Activated T-helper 2 cell treated with anti-CD3 and anti-CD28 coated beads, Interferon-gamma antibody, Interleukin-2, Interleukin-4, amounts not matched to agents 10 μg/mL and 5 μg/mL and 100 μg/mL, durations not matched to agents 14 hours and 24 hours and 36 hours (primary cell): ENCODE data around the gene KLF18. TPM values are rescaled to one million over a fixed set of nuclear protein-coding genes. Genes with fewer than 3 reads are reported as not detected.

Source experiments
- DNase-seq: peaks from one replicate; pipeline ENCODE4 v3.0.0; 2021; ENCODE audit warnings: low spot score
- H3K27ac Mint-ChIP-seq: one replicate; pipeline ENCODE4 v1.8.0; 2021; ENCODE audit warnings: mixed read lengths
- H3K27me3 Mint-ChIP-seq: one replicate; pipeline ENCODE4 v1.8.0; 2021; ENCODE audit warnings: low read depth, mixed read lengths
- H3K36me3 Mint-ChIP-seq: one replicate; pipeline ENCODE4 v1.8.0; 2021; ENCODE audit warnings: low read depth, mixed read lengths
- H3K4me1 Mint-ChIP-seq: one replicate; pipeline ENCODE4 v1.8.0; 2021; ENCODE audit warnings: low read depth, mixed read lengths
- H3K4me3 Mint-ChIP-seq: one replicate; pipeline ENCODE4 v1.8.0; 2021; ENCODE audit warnings: low read depth, mild to moderate bottlenecking, moderate library complexity, mixed read lengths
- H3K9me3 Mint-ChIP-seq: one replicate; pipeline ENCODE4 v1.8.0; 2021; ENCODE audit warnings: mixed read lengths
- intact Hi-C: fragments of 100-400 bp; cut with micrococcal nuclease; formaldehyde crosslinking; loops from one replicate; pipeline ENCODE4 v1.15.1; 2023
- total RNA-seq: library from RNA; stranded (reverse); gene quantifications from 2 replicates; pipeline ENCODE4 v1.2.3, GENCODE V29; 2022

KLF18 gene
- total RNA-seq = not detected in 2 replicates

- Mint-ChIP-seq H3K9me3 (peaks cover 17% of the 10 kb centered on the region), H3K4me1 (no peaks in the 10 kb centered on the region), H3K27me3 (no peaks in the 10 kb centered on the region), H3K27ac (no peak within 1 kb of the TSS), H3K36me3 (no peaks in the 10 kb centered on the region), H3K4me3 (no peak within 1 kb of the TSS)
- no peak for DNase-seq
- intact Hi-C loops = no loop called here
Measured at GRCh38 chr1:44141531-44141930, at the start of gene KLF18. TSS of gene KLF18 (minus strand) at chr1:44141631. CDS start at chr1:44141631, 0 bp downstream.

GRCh38 chr1:44174630-44175029, 33.2 kb upstream of the KLF18 start:
- Mint-ChIP-seq H3K27ac (no peak overlapping the region), H3K9me3 (peaks cover 14% of the 10 kb centered on the region), H3K4me1 (no peaks in the 10 kb centered on the region), H3K27me3 (peaks cover 12% of the 10 kb centered on the region), H3K4me3 (no peak overlapping the region), H3K36me3 (no peaks in the 10 kb centered on the region)
- intact Hi-C loops = no loop called here
- DNase-seq = no peak

GRCh38 chr1:44170281-44170823, 28.9 kb upstream of the KLF18 start:
- peaks cover 6% of the 10 kb centered on the region for H3K4me1 Mint-ChIP-seq

GRCh38 chr1:44168520-44169098, 27.2 kb upstream of the KLF18 start:
- Mint-ChIP-seq H3K27me3 (peaks cover 8% of the 10 kb centered on the region), H3K4me1 (peaks cover 6% of the 10 kb centered on the region), H3K4me3 (no peak overlapping the region), H3K27ac (no peak overlapping the region), H3K36me3 (no peaks in the 10 kb centered on the region), H3K9me3 (peaks cover 4% of the 10 kb centered on the region)
- intact Hi-C loops = no loop called here
- no peak for DNase-seq

More at GRCh38 chr1:44170281-44170823, 28.9 kb upstream of the KLF18 start:
- Mint-ChIP-seq H3K36me3 (no peaks in the 10 kb centered on the region), H3K4me3 (no peak overlapping the region), H3K9me3 (peaks cover 17% of the 10 kb centered on the region), H3K27me3 (peaks cover 11% of the 10 kb centered on the region), H3K27ac (no peak overlapping the region)
- intact Hi-C loops = no loop called here
- DNase-seq = no peak

GRCh38 chr1:44161546-44161945, 20.1 kb upstream of the KLF18 start:
- DNase-seq = no peak

GRCh38 chr1:44158871-44159270, 17.4 kb upstream of the KLF18 start:
- Mint-ChIP-seq H3K27ac (no peak overlapping the region), H3K9me3 (no peaks in the 10 kb centered on the region), H3K36me3 (no peaks in the 10 kb centered on the region), H3K27me3 (peaks cover 15% of the 10 kb centered on the region), H3K4me1 (no peaks in the 10 kb centered on the region), H3K4me3 (no peak overlapping the region)
- DNase-seq = no peak
- intact Hi-C loops = no loop called here

More at GRCh38 chr1:44161546-44161945, 20.1 kb upstream of the KLF18 start:
- Mint-ChIP-seq H3K27me3 (peaks cover 14% of the 10 kb centered on the region), H3K4me3 (no peak overlapping the region), H3K27ac (no peak overlapping the region), H3K4me1 (no peaks in the 10 kb centered on the region), H3K36me3 (no peaks in the 10 kb centered on the region), H3K9me3 (no peaks in the 10 kb centered on the region)
- intact Hi-C loops = no loop called here

GRCh38 chr1:44157903-44158302, 16.5 kb upstream of the KLF18 start:
- Mint-ChIP-seq H3K27ac (no peak overlapping the region), H3K36me3 (no peaks in the 10 kb centered on the region), H3K4me1 (no peaks in the 10 kb centered on the region), H3K9me3 (no peaks in the 10 kb centered on the region), H3K27me3 (peaks cover 11% of the 10 kb centered on the region), H3K4me3 (no peak overlapping the region)
- intact Hi-C loops = no loop called here
- no peak for DNase-seq

- Mint-ChIP-seq H3K4me3 (no peak overlapping the region), H3K9me3 (no peaks in the 10 kb centered on the region), H3K4me1 (no peaks in the 10 kb centered on the region), H3K27me3 (peaks cover 18% of the 10 kb centered on the region), H3K27ac (no peak overlapping the region), H3K36me3 (no peaks in the 10 kb centered on the region)
- no peak for DNase-seq
- intact Hi-C loops = no loop called here
Measured at GRCh38 chr1:44154049-44154448, 12.6 kb upstream of the KLF18 start.

GRCh38 chr1:44152692-44153091, 11.3 kb upstream of the KLF18 start:
- Mint-ChIP-seq H3K4me1 (no peaks in the 10 kb centered on the region), H3K9me3 (no peaks in the 10 kb centered on the region), H3K4me3 (no peak overlapping the region), H3K27me3 (peaks cover 16% of the 10 kb centered on the region), H3K36me3 (no peaks in the 10 kb centered on the region), H3K27ac (no peak overlapping the region)
- intact Hi-C loops = no loop called here
- DNase-seq = no peak

- peaks cover 15% of the 10 kb centered on the region for H3K27me3 Mint-ChIP-seq
- H3K4me1 Mint-ChIP-seq = no peaks in the 10 kb centered on the region
- H3K36me3 Mint-ChIP-seq = no peaks in the 10 kb centered on the region
- intact Hi-C loops = no loop called here
- H3K9me3 Mint-ChIP-seq = no peaks in the 10 kb centered on the region
- no peak for DNase-seq
- no peak overlapping the region for H3K27ac Mint-ChIP-seq
- no peak overlapping the region for H3K4me3 Mint-ChIP-seq
Measured at GRCh38 chr1:44151808-44152207, 10.4 kb upstream of the KLF18 start.

GRCh38 chr1:44151332-44151731, 9.9 kb upstream of the KLF18 start:
- no peak for DNase-seq
- Mint-ChIP-seq H3K36me3 (no peaks in the 10 kb centered on the region), H3K9me3 (no peaks in the 10 kb centered on the region), H3K27ac (no peak overlapping the region), H3K4me3 (no peak overlapping the region), H3K27me3 (peaks cover 15% of the 10 kb centered on the region), H3K4me1 (no peaks in the 10 kb centered on the region)
- intact Hi-C loops = no loop called here

GRCh38 chr1:44147582-44147981, 6.2 kb upstream of the KLF18 start:
- H3K9me3 Mint-ChIP-seq = peaks cover 17% of the 10 kb centered on the region
- DNase-seq = no peak
- no peaks in the 10 kb centered on the region for H3K36me3 Mint-ChIP-seq
- intact Hi-C loops = no loop called here
- peaks cover 11% of the 10 kb centered on the region for H3K27me3 Mint-ChIP-seq
- no peak overlapping the region for H3K27ac Mint-ChIP-seq
- H3K4me3 Mint-ChIP-seq = no peak overlapping the region
- no peaks in the 10 kb centered on the region for H3K4me1 Mint-ChIP-seq

GRCh38 chr1:44146536-44147361, 5.3 kb upstream of the KLF18 start:
- H3K27me3 Mint-ChIP-seq = peaks cover 5% of the 10 kb centered on the region
- no peak overlapping the region for H3K27ac Mint-ChIP-seq
- H3K9me3 Mint-ChIP-seq = peaks cover 17% of the 10 kb centered on the region
- no peak overlapping the region for H3K4me3 Mint-ChIP-seq
- H3K36me3 Mint-ChIP-seq = no peaks in the 10 kb centered on the region
- H3K4me1 Mint-ChIP-seq = no peaks in the 10 kb centered on the region
- intact Hi-C loops = no loop called here
- no peak for DNase-seq
